MM.1S (cell line): ENCODE results near the gene TNFSF4.

Source experiments
- CTCF ChIP-seq: fragments of 300-600 bp; sonication (generic); IDR thresholded peaks from 2 replicates; pipeline ENCODE4 v1.5.1; 2016; ENCODE audit warnings: antibody characterized with exemption, low read length, mixed read lengths
- EZH2 ChIP-seq: fragments of 300-600 bp; sonication (generic); optimal IDR thresholded peaks from 2 replicates; pipeline ENCODE3; 2017; ENCODE audit warnings: low read depth, mild to moderate bottlenecking, antibody characterized with exemption, low read length, mixed read lengths
- EZH2phosphoT487 ChIP-seq: fragments of 300-600 bp; sonication (generic); IDR thresholded peaks from 2 replicates; pipeline ENCODE4 v1.6.1; 2018; ENCODE audit warnings: antibody characterized with exemption, low read length

GRCh38 chr1:173173388-173173787 is 33.7 kb downstream of the TNFSF4 start:
- TF ChIP-seq EZH2: no peak
- no peak for TF ChIP-seq CTCF
- TF ChIP-seq EZH2phosphoT487: no peak
